ENCODE results near the gene FAM135A.

DNA sequence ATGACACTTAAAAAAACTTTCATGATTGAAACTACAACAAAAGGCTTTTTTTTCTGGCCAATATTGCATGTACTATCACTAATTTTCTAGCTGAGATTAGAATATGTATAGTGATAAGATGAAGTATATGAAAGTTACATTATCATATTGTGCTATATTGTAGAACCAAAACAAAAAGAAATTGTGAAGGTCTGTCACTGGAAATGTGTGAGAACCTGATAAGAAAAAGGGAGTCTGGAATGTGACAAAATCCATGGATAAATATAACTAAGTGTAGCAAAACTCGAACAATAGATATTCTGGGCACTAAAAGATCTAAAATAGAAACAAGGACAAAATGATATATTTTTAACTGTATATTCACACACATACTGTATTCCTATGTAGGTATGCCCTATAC lies 36.7 kb upstream of the FAM135A start:
- TF ChIP-seq, protein P1, sequence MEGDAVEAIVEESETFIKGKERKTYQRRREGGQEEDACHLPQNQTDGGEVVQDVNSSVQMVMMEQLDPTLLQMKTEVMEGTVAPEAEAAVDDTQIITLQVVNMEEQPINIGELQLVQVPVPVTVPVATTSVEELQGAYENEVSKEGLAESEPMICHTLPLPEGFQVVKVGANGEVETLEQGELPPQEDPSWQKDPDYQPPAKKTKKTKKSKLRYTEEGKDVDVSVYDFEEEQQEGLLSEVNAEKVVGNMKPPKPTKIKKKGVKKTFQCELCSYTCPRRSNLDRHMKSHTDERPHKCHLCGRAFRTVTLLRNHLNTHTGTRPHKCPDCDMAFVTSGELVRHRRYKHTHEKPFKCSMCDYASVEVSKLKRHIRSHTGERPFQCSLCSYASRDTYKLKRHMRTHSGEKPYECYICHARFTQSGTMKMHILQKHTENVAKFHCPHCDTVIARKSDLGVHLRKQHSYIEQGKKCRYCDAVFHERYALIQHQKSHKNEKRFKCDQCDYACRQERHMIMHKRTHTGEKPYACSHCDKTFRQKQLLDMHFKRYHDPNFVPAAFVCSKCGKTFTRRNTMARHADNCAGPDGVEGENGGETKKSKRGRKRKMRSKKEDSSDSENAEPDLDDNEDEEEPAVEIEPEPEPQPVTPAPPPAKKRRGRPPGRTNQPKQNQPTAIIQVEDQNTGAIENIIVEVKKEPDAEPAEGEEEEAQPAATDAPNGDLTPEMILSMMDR (IDR thresholded peaks at IDR 0.05; ENCODE audit: insufficient read depth, low read length) = no peak
- TF ChIP-seq POLR2AphosphoS5 (IDR thresholded peaks at IDR 0.05; ENCODE audit: low read depth) (no peak), GABPA (IDR thresholded peaks at IDR 0.05; ENCODE audit: low read depth) (no peak), SPI1 (IDR thresholded peaks at IDR 0.05; ENCODE audit: borderline replicate concordance, low read depth) (no peak)
- TF ChIP-seq, protein P2, sequence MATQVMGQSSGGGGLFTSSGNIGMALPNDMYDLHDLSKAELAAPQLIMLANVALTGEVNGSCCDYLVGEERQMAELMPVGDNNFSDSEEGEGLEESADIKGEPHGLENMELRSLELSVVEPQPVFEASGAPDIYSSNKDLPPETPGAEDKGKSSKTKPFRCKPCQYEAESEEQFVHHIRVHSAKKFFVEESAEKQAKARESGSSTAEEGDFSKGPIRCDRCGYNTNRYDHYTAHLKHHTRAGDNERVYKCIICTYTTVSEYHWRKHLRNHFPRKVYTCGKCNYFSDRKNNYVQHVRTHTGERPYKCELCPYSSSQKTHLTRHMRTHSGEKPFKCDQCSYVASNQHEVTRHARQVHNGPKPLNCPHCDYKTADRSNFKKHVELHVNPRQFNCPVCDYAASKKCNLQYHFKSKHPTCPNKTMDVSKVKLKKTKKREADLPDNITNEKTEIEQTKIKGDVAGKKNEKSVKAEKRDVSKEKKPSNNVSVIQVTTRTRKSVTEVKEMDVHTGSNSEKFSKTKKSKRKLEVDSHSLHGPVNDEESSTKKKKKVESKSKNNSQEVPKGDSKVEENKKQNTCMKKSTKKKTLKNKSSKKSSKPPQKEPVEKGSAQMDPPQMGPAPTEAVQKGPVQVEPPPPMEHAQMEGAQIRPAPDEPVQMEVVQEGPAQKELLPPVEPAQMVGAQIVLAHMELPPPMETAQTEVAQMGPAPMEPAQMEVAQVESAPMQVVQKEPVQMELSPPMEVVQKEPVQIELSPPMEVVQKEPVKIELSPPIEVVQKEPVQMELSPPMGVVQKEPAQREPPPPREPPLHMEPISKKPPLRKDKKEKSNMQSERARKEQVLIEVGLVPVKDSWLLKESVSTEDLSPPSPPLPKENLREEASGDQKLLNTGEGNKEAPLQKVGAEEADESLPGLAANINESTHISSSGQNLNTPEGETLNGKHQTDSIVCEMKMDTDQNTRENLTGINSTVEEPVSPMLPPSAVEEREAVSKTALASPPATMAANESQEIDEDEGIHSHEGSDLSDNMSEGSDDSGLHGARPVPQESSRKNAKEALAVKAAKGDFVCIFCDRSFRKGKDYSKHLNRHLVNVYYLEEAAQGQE (IDR thresholded peaks at IDR 0.05; ENCODE audit: insufficient replicate concordance, low read depth) = no peak

Measured in HL-60 (cell line).